Measurements from ENCODE around the gene IL20RB.

IL20RB gene

GRCh38 chr3:136957751-136958288, at the start of gene IL20RB:
TSS of gene IL20RB (plus strand) at chr3:136957983. CDS start at chr3:136958114, 131 bp downstream.
- DNase-seq (ENCODE audit: low spot score), result peak; percentile 91

GRCh38 chr3:136908297-136908696, 49.5 kb upstream of the IL20RB start:
- no peak for DNase-seq (ENCODE audit: low spot score)

GRCh38 chr3:136909187-136909586, 48.6 kb upstream of the IL20RB start:
- no peak for DNase-seq (ENCODE audit: low spot score)

- no peak for DNase-seq (ENCODE audit: low spot score)
Measured at GRCh38 chr3:136910697-136911096, 47.1 kb upstream of the IL20RB start.

GRCh38 chr3:136913168-136913567, 44.6 kb upstream of the IL20RB start:
- no peak for DNase-seq (ENCODE audit: low spot score)

DNA sequence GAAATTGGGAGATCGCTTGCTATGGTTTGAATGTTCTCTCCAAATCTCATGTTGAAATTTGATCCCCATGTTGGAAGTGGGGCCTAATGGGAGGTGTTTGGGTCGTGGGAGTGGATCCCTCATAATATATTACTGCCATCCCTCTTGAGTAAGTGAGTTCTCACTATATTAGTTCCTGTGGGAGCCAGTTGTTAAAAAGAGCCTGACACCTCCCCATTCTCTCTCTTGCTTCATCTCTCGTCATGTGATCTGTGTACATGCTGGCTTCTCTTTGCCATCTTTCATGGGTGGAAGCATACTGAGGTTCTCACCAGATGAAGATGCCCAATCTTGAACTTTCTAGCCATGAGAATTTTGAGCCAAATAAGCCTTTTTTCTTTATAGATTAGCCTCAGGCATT, 43.0 kb upstream of the IL20RB start:
- no peak for DNase-seq (ENCODE audit: low spot score)

- no peak for DNase-seq (ENCODE audit: low spot score)
Measured at GRCh38 chr3:136916223-136916622, 41.6 kb upstream of the IL20RB start.

DNA sequence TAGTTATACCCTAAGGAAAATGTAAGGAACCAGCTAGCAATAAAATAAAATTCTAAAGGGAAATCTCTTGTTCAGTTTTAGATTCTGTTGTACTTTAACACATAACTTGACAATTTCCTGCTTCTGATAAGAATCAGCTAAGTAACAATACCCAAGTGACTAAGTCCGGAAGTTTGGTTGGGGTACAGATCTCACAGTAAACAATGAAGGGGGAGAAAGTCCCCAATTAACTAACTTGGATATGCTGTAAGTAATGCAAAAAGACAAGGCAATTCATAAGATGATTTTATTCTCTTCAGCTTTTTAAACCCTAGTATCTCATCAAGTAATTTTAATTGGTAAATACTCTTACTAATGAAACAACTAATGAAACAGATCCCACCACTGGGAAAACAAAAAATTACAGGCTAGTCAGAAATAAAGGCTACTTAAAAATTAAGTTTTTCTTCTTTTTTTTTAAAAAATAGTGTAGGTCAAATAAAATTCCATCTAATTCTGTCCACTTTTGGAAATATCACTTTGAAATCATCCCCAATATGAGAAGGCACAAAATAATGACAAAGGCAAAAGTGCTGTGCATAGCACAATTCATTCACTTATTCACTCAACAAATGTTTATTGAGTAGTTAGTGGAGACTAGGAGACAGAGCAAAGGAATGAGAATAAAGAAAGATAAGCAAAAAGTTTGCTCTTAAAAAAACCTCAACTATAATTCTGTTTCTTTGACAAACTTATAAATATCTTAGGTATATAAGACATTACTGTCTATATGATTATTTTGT, 37.8 kb upstream of the IL20RB start:
- DNase-seq (ENCODE audit: low spot score), result no peak

DNA sequence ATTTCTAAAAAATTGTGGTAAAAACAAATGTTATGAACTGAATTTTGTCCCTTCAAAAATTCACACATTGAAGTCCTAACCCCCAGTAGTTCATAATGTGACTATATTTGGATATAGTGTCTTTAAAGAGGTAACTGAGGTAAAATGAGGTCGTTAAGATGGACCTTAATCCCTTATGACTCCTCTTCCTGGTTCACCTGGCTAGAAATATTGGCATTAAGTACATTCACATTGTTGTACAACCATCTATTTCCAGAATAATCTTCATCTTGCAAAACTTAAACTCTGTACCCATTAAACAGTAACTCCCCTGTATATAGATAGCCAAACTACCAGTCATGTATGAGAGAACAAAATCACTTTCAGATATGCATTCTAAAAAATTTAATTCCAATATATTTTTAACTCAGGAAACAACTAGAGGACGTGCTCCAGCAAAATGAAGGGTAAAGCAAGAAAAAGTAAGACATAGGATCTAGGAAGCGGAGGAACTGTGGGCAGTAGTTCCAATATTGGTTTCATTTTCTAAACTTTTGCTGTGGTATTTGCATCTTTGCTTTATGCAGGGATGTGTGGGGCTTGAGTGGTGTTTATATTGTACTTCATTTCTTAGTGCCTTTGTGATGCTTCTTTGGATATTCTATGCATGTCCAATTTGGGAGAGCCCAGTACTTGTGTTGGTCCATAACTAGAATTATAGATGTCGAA, 36.7 kb upstream of the IL20RB start:
- DNase-seq (ENCODE audit: low spot score), result no peak

- DNase-seq (ENCODE audit: low spot score), result no peak
Measured at GRCh38 chr3:136925425-136926190, 32.2 kb upstream of the IL20RB start.

DNA sequence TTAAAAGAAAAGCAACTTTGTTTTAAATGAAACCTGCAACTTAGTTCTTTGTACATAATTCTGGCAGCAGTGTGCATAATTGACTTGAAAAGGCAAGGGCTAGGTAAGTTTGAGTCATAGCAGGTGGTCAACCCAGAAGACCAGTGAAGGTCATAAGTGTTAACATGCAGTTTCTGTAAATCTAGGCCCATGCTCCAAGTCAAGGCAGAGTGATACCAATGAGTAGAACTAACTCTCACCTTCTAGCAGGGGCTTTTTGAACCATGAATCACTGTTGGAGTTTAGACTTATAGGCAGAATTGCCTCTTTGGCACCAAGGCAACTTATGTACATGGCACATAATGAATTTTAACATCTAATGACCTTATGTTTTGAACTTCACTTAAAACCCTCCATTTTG, 29.5 kb upstream of the IL20RB start:
- no peak for DNase-seq (ENCODE audit: low spot score)

DNA sequence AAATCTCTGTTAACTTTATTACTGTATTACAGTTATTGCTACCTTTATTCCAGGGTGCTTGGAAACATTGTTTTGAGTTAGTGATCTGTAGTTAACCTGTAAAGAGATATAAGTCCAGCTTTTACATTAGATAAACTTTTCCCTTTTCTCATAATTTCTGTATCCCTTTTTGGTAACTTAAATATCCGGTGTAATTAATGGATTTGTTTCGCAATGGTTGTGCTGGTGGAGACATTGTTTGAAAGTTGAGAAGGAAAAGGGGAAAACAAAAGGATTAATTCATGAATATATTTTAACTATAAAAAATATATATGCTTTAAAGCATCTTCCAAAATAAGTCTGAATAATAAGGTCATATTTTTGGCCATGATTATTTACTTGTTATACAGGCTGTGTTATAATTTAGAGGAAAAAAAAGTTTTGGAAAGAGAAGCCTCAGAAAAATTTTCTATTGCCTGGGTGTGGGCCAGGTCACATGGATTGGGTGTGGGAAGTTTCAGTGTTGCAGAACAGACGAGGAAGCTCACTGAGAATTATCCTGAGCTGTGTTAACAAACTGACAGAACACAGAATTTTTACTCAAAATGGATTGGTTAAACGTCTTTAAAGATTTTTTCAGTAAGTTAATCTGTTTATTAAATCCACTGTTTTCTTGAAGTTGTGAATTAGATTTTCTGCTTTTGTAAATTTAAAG, 27.7 kb upstream of the IL20RB start:
- DNase-seq (ENCODE audit: low spot score), result peak; percentile 8

DNA sequence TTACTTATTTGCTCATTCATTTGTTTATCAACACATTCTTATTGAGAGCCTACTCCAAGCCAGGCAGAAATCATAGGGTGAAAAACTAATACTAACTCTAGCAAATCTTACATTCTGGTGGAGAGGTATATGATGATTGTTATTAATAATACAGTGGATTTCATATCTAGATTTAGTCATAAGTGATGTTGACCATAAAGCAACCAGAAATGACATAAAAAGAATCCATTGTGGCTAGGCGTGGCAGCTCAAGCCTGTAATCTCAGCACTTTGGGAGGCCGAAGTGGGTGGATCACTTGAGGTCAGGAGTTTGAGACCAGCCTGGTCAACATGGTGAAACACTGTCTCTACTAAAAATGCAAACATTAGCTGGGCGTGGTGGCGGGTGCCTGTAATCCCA, 26.2 kb upstream of the IL20RB start:
- DNase-seq (ENCODE audit: low spot score), result no peak

GRCh38 chr3:136932523-136932922, 25.3 kb upstream of the IL20RB start:
- no peak for DNase-seq (ENCODE audit: low spot score)

DNA sequence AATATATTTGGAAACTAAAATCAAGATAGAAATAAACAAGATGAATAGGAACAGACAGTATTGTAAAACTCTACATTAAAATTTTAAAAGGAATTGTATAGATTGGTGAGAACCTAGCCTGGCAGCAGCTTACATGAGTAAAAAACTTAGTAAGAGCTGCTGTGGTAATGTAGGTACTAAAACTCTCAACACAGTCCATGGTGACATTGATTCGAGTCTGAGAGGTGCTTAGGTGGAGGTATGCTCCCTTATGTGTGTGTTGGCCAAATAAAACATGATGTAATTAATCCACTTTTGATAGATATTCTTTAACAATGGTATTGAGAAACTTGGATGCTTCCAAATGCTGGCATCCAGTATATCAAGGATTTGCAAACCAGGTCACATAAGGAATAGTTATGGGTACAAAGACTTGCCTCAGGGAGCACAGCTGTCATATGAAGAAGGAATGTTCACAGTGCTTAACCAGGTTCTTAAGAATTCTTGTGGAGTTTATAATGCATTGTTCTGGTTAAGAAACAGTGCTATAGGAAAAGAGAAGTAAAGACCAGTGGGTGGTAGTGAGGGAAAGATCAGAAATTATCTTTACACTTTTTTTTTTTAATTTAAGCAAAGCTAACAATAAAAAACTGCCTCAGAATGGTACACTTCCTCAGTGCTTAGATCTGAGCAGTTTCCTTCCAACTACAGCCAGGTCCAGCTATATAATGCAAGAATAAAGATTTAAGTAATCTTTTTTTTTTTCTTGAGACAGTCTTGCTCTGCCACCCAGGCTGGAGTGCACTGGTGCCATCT, 24.6 kb upstream of the IL20RB start:
- no peak for DNase-seq (ENCODE audit: low spot score)

DNA sequence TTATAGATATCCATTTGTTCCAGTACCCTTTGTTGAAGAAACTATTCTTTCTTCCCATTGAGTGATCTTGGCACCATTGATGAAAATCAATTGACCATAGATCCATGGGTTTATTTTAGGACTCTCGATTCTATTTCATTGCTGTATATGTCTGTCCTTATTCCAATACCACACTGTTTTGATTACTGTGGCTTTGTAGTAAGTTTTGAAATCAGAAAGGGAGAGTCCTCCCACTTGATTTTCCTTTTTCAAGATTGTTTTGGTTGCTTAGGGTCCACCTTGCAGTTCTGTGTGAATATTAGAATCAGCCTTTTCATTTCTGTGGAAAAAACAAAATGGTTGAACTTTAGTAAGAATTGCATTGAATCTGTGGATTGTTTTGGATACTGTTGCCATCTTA, 20.6 kb upstream of the IL20RB start:
- no peak for DNase-seq (ENCODE audit: low spot score)

- no peak for DNase-seq (ENCODE audit: low spot score)
Measured at GRCh38 chr3:136937851-136938250, 19.9 kb upstream of the IL20RB start.

- no peak for DNase-seq (ENCODE audit: low spot score)
Measured at GRCh38 chr3:136938334-136938733, 19.4 kb upstream of the IL20RB start.

- DNase-seq (ENCODE audit: low spot score), result no peak
Measured at GRCh38 chr3:136939489-136939888, 18.3 kb upstream of the IL20RB start.

- DNase-seq (ENCODE audit: low spot score), result no peak
Measured at GRCh38 chr3:136942803-136943202, 15.0 kb upstream of the IL20RB start.

GRCh38 chr3:136943436-136943835, 14.3 kb upstream of the IL20RB start:
- DNase-seq (ENCODE audit: low spot score), result no peak
